ENCODE data around the gene RAB3D.
"Not testable (repeated sequence)": the region's sequence is repeated elsewhere in the genome, so short reads cannot be mapped to it uniquely, and the experiment has no call there.

Gene RAB3D

DNA sequence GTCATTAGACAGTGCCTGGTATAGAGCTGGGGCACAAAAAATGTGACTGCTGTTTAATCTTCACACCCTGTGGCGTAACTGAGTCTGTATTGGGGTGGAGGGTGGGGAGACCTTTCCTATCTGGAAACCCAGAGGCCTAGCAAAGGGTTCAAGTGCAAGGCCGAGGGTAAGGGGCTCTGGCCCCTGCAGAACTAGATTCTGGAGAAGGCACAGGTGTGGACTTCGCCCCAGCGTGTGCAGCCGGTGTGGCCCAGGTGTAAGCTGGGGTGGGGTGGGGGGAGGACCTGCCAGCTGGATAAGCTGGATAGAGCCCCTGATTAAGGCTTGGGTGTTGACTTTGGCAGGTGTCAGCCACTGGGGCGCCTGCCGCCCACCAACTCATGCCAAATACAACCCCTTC, 1.3 kb downstream of the RAB3D start:
- DNase-seq (ENCODE audit: low read depth) = no peak

DNA sequence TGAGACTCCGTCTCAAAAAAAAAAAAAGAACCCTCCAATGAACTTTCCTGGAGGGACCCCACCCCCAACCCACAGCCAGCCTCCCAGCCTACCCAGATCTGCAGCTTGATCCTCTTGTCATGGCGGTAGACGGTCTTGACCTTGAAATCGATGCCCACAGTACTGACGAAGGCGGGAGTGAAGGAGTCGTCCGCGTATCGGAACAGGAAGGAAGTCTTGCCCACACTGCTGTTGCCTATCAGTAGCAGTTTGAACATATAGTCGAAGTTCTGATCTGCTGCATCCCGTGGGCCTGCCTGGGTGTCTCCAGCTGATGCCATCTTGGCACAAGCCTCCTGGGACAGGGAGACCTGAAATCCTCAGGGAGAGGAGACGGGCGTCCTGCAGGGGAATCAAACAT, 2.4 kb downstream of the RAB3D start:
- no peak for DNase-seq (ENCODE audit: low read depth)

DNA sequence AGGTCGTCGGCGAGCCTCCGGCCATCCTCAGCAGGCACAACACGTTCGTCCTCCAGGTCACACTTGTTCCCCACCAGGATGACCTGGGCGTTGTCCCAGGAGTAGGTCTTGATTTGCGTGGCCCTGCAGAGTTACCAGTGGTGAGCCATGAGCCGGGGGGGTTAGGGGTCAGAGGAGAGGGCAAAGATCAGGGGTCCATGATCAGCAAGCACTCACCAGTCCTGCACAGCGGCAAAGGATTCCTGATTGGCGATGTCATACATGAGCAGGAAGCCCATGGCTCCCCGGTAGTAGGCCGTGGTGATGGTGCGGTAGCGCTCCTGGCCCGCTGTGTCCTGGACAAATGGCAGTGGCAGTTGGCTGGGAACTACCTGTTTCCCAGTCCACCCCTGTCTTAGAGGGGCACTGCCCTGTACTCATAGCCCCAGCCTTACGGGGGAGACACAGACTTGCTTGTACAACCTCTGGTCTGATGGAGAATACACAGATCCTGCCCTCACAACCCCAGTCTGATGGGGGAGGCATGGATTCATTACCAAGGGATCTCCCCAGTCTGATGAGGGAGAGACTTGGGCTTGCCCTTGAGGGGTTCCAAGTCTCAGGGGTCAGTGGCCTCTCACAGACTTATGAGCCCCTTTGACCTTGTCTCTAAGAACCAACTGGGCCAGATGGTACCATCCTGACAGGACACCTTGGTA, 3.9 kb downstream of the RAB3D start:
- no peak for DNase-seq (ENCODE audit: low read depth)

DNA sequence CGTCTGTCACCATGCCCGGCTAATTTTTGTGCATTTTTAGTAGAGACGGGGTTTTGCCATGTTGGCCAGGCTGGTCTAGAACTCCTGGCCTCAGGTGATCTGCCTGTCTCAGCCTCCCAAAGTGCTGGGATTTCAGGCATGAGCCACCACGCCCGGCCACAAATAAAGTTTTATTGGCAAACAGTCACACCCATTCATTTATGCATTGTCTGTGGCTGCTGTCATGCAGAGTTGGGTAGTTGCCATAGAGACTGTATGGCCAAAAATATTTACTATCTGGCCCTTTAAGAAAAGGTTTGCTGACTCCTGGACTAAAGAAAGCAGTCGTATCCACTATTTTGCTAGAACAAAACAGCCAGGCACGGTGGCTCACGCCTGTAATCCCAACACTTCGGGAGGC, 5.6 kb downstream of the RAB3D start:
- not testable (repeated sequence) for DNase-seq (ENCODE audit: low read depth)

DNA sequence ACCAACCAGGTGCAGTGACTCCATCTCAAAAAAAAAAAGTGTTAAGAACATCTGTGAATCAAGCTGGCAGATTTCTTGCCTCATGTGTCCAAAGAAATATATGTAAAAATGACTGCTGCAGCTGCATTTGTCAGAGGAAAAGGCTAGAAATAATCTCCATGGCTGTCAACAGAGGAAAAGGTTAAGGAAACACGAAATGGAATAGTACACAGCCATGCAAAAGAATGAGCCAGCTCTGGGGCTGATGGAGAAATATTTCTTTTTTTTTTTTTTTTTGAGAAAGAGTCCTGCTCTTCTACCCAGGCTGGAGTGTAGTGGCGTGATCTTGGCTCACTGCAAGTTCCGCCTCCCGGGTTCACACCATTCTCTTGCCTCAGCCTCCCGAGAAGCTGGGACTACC, 6.6 kb downstream of the RAB3D start:
- DNase-seq (ENCODE audit: low read depth) = no peak

DNA sequence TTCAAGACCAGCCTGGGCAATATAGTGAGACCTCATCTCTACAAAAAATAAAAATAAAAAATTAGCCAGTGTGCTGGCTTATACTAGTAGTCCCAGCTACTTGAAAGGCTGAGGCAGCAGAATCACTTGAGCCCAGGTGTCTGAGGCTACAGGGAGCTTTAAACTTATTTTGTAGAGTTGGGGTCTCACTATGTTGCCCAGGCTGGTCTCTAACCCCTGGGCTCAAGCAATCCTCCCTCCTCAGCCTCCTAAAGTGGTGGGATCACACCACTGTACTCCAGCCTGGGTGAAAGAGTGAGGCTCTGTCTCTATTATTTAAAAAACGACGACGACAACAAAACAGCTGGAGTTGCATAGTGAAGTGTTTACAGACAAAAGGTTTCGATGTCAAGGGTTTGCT, 8.0 kb downstream of the RAB3D start:
- no peak for DNase-seq (ENCODE audit: low read depth)

DNA sequence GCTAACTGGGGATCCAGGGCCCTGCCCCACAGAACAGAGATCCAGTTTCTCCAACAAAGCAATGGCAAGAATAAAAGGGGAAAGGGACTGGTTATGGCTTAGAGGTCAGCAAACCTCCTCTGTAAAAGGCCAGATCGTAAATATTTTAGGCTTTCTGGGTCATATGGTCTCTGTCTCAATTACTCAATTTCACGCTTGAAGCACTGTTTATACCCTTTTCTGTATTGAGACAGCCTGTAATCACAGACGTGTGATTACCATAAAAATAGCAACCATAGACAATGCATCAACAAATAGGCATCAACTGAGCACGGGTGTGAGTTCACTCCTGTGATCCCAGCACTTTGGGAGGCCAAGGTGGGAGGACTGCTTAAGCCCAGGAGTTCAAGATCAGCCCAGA, 9.3 kb downstream of the RAB3D start:
- no peak for DNase-seq (ENCODE audit: low read depth)

DNA sequence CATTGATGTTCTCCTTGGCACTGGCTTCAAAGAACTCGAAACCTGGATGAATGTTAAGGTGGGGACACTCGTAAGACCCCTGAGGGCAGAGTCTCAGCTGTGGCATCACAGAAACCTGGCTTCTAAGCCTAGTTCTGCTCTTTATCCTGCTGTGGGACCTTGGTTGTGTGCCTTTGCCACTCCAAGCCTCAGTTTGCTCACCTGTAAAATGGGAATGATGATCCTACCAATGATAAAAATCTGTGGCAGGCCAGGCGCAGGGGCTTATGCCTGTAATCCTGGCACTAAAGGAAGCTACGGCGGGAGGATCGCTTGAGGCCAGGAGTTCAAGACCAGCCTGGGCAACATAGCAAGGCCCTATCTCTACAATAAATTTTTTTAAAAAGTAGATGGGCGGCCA, 13.9 kb downstream of the RAB3D start:
- no peak for DNase-seq (ENCODE audit: low read depth)

DNA sequence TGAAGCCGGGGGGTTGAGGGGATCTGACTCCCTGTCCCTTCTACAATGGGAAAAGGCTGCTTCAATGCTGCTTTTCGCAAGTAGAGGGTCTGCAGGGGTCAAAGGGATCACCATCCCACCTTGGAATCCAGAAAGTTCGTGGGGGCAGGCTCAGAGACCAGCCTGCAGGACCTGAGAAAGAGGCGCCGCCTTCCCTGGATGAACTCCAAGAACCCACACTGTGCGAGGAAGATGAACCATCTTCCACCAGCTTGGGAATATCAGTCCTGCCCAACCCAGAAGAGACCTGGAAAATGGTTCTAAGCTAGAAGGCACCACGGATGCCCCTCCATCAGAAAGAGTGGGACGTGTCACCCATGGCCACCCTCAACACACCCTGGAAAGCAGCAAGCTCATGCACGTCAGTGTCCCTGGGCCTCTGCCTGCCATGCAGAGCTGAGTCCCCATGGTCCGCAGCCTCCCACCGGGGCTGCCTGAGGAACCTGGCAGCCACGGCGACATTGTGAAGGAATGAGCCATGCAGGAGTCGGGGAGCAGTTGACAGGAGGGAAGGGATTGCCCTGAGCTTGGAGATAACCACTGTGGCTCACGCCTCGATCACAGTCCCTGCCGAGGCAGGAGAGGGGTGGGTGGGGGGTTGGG, 14.6 kb downstream of the RAB3D start:
- DNase-seq (ENCODE audit: low read depth) = no peak

DNA sequence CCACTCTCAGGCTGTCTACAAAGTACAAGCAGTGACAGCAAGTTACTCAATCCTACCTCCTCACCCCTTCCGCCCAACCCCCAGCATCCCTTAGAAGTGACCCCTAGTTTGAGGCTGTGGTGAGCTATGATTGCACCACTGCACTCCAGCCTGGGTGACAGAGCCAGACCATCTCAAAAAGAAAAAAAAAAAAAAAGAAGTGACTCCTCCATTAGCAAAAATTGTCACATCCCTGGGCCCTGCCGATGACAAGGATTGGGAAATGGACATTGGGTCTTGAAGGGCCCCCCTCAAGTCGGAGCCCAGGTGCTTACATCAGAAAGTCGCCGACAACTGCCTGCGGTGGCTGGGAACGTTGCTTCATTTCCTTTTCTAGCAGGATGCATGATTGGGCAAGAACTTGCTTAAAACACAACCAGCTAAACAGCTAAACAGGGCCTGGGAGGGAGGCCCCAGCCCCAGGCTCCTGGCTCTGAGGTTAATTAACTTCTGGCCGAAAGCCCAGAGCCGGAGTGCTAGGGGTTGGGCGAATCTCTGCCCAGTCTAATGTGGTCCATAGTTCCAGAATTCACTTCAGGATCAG, 15.3 kb downstream of the RAB3D start:
- DNase-seq (ENCODE audit: low read depth) = no peak

DNA sequence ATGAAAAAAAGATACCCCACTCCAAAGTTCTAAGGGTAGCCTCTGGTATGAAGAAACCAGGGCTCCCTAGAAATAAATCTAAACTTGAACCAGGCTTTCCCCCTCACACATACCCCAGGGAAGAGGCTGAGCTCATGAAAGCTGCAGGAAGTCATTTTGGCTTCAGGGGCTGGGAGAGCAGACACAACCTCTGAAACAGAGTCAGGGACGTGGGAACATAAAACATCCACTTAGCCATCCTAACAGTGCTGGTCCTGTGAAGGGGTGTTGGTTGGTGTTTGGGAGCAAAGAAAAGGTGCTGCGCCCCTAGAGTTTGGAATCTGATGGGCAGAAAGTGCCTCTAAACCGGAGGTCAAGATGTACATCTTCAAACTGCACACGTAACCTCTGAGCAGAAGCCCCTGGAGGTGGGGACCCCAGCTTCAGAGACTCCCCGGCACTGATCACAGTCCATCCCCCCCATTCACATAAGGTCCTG, 15.8 kb downstream of the RAB3D start:
- no peak for DNase-seq (ENCODE audit: low read depth)

DNA sequence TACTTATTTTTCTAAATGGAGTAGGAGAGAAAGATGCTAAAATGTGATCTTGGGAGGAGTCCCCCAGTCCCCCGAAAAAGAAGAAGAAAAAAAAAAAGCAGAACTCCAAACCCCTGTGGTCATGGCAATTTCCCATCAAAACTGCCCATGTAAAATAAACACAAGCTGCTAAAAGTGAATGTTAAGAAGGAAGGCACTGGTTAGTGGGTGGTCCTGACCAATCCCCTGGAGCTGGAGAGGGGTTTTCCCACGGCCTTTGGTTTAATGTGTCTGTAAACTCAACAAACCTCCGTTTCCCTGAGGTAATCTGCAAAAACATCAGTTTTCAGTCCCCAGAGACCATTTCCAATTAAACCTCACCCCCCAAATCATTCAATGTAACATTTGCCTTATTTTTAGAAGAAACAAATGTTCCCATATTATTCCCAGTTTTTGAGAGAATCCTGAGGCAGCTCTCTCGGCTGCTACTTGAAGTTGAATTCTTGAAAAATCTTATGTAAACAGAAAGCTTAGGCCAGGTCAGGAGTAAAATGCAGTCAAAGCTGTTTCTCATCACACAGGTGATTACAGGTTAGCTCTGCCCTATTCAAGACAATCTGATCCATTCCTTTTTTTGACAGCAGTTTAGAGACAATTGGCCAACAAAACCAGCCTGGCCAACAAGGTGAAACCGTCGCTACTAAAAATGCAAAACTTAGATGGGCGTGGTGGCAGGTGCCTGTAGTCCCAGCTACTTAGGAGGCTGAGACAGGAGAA, 17.0 kb downstream of the RAB3D start:
- no peak for DNase-seq (ENCODE audit: low read depth)

DNA sequence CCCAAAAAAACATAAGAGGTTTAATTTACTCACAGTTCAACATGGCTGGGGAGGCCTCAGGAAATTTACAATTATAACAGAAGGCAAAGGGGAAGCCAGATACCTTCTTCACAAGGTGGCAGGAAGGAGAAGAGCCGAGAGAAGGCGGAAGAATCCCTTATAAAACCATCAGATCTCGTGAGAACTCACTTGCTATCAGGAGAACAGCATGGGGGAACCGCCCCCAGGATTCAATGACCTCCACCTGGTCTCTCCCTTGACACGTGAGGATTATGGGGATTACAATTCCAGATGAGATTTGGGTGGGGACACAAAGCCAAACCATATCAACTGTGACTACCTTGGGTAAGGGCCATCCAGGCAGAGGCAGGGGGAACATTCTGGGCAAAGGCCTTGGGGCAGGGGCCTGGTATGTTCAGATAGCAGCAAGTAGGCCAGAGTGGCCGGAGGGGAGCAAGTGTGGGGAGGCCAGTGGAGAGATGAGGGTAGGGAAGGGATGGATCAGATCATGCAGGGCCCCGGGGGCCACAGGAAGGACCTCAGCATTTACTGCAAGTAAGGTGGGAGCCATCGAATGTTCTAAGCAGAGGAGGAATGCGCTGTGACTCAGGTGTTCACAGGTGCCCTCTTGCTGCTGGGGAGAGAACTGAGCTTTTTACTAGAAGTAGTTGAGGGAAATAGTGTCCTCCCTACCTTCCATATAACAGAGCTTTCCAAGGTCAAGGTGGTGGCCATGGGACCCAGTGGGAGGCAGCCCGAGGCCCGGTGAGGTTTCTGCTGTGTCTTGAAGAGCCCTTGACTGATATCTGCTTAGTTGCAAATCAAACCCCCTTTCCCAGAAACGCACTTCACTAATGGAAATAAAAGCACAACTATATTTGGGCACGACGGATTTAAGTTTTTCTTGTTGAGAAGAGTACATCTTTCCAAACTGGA, 18.0 kb downstream of the RAB3D start:
- DNase-seq (ENCODE audit: low read depth) = no peak

DNA sequence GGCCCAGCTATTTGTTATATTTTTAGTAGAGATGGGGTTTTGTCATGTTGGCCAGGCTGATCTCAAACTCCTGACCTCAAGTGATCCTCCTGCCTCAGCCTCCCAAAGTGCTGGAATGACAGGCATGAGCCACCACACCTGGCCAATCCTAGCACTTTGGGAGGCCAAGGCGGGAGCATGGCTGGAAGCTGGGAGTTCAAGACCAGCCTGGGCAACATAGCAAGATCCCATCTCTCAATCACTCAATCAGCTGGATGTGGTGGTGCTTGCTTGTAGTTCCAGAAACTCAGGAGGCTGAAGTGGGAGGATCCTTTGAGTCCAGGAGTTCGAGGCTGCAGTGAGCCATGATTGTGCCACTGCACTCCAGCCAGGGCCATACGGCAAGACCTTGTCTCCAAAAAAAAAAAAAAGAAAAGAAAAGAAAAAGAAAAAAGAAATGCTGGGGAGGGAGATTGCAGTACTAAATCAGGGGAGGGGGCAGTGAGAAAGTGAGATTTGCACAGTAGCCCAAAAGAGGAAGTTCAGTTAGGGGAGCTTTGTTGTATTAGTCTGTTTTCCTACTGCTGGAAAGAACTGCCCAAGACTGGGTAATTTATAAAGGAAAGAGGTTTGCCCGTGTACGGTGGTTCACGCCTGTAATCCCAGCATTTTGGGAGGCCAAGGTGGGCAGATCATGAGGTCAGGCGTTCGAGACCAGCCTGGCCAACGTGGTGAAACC, 19.0 kb downstream of the RAB3D start:
- DNase-seq (ENCODE audit: low read depth) = not testable (repeated sequence)

DNA sequence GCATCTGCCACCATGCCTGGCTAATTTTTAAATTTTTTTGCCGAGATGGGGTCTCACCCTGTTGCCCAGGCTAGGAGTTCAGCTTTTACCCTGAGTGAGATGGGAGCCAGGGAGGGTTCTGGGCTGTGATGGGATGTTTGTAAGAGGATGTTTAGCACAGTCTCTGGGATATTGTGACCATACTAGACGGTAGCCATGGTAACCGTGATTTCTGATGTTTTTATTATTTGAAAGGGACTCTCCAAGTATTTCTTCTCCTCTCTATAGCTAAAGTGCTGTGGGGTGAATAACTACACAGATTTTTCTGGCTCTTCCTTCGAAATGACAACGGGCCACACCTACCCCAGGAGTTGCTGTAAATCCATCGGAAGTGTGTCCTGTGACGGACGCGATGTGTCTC, 33.1 kb downstream of the RAB3D start:
- no peak for DNase-seq (ENCODE audit: low read depth)

DNA sequence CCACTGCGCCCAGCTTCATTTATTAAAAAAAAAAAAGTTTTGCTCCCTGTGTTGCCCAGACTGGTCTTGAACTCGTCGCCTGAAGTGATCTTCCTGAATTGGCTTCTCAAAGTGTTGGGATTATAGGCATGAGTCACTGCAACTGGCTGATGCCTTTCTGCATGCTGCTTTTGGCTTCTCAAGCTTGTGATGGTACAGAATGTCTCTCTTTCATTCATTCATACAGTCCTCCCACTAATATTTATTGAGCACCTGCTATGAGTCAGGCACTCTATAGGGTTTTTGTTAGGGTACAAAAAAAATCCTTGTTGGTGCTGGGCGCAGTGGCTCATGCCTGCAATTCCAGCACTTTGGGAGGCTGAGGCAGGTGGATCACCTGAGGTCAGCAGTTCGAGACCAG, 34.5 kb downstream of the RAB3D start:
- DNase-seq (ENCODE audit: low read depth) = no peak

DNA sequence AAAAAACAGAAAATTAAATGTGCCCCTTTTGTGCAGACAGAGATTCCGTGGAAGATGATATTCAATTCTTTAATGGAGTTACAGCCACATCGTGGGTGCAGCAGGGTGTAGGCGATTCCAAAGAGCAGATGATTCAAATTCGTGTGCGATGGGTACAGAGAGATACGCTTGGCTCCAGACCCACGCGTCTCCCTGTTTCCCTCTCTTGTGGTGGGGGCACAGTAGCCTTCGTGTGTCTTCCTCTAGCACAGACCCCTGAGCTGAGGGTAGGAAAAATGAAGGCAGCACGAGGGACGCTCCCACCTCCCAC, 38.7 kb downstream of the RAB3D start:
- DNase-seq (ENCODE audit: low read depth) = no peak

DNA sequence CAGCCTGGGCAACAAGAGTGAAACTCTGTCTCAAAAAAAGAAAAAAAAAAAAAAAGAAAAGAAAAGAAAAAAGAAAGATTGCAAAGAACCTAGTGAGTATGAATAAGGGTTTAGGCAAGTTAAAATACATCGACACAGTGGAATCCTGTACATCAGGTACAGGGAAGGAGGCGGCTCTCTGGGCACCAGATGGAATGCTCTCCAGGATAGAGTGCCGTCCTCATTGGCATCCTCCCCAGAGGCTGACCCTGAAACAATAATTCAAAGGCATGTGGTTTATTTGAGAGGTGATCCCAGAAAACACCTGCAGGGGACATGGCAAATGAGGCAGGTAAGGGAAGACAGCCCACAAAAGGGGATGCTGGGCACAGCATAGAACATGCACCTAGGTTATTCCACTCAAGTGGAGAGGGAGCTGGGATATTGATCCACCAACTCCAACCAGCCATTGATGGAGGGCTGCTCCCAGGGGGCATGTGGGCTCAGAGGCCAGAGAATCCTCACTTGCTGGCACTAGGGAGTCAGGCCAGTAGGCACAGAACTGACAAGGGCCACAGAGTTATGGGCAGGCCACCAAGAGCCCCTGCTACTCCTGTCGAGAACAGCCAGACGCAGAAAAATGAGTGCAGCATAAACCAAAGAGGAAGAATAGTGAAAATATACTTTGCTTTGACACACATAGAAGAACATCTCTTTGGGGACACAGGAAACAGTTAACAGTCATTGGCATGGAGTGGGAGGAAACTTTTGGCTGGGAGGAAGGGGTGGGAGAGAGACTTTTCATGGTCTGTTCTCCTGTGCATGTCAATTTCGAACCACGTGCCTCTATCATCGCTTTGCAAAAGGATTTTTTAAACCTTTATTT, 39.3 kb downstream of the RAB3D start:
- no peak for DNase-seq (ENCODE audit: low read depth)

DNA sequence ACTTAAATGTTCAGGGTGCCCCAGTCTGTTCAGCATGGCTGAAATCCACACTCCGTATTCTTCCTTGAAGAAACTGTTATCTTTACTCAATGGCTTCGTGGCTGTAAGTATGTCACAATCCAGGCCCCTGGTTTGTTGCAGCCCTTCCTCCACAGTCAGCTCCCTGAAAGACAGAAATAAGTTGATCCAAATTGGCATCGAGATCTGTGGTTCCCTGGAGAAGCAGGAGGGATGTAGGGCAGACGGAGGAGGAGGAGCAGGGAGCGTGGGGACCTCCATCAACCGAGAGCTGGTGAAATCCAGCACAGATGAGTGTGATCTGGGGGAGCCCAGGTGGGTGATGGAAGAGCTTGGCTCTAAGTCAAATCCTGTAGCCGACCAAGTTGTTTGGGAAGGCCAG, 43.2 kb downstream of the RAB3D start:
- DNase-seq (ENCODE audit: low read depth) = no peak

DNA sequence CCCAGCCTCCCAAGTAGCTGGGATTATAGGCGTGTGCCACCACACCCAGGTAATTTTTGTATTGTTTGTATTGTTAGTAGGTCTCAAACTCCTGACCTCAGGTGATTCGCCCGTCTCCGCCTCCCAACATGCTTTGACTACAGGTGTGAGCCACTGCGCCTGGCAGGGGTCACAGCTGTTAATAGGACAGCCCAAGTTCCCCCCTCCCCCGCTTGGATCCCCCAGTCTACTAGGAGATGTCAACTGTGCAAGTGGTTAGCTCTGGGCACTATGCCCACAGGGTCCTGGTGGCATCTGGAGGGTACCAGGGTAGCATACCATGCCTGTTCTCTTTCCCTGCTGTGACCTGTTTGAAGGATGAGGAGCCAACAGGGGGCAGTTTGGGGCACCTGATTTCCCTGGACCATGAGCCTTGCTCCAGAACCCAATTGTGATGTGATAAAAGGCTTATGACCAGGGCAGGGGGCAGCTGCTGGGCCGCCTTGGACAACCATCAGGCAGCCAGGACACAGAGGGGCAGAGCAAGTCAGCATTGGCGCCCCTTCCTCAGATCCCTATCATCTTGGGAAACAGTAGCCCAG, 43.7 kb downstream of the RAB3D start, which contains the start of gene TSPAN16:
TSS of gene TSPAN16 (plus strand) at position 496 of the 581 bp plus-strand sequence. CDS start 138 bp downstream, outside the sequence.
- no peak for DNase-seq (ENCODE audit: low read depth)

Measured in stimulated activated CD4-positive, alpha-beta T cell treated with anti-CD3 and anti-CD28 coated beads, Interleukin-2, amount 100 ng/mL, for 4 hours (primary cell).